Measurements from ENCODE around the gene MGAT5B.

DNA sequence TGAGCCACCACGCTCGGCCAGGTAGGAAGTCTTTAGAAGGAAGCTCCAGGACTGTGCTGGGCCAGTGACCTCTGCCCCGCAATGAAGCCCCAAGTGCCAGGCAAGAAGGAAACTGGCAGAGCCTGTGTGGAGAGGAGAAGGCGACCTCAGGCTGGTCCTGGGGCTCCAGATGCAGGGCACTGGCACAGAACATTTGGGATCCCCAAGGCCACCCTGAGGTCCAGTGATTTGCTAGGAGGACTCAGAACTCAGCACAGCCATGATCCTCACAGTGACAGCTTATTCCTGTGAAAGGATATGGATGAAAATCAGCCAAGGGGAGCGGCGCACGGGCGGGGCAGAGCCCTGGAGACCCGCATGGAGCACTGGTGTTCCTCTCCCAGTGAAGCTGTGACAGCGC, 24.1 kb downstream of the MGAT5B start:
- TF ChIP-seq POLR2AphosphoS5 (IDR thresholded peaks at IDR 0.05; ENCODE audit: low read depth, low read length) (no peak), RAD21 (IDR thresholded peaks at IDR 0.05; ENCODE audit: low read depth) (no peak), POLR2A (IDR thresholded peaks at IDR 0.05; ENCODE audit: borderline replicate concordance, extremely low read depth, insufficient read depth, insufficient read length) (no peak), FOSL1 (IDR thresholded peaks at IDR 0.05; ENCODE audit: low read depth) (no peak), ZNF274 (IDR thresholded peaks at IDR 0.05; ENCODE audit: low read depth, low read length) (no peak), CEBPB (IDR thresholded peaks at IDR 0.05; ENCODE audit: low read depth) (no peak), EZH2 (IDR thresholded peaks at IDR 0.05) (no peak), SIN3A (IDR thresholded peaks at IDR 0.05; ENCODE audit: low read depth) (no peak), YY1 (IDR thresholded peaks at IDR 0.05; ENCODE audit: extremely low read depth, insufficient replicate concordance, low read depth, low read length) (no peak), ELF1 (IDR thresholded peaks at IDR 0.05; ENCODE audit: borderline replicate concordance, low read depth) (no peak), CBX3 (IDR thresholded peaks at IDR 0.05; ENCODE audit: low read depth) (no peak)
- TF ChIP-seq, protein P1, sequence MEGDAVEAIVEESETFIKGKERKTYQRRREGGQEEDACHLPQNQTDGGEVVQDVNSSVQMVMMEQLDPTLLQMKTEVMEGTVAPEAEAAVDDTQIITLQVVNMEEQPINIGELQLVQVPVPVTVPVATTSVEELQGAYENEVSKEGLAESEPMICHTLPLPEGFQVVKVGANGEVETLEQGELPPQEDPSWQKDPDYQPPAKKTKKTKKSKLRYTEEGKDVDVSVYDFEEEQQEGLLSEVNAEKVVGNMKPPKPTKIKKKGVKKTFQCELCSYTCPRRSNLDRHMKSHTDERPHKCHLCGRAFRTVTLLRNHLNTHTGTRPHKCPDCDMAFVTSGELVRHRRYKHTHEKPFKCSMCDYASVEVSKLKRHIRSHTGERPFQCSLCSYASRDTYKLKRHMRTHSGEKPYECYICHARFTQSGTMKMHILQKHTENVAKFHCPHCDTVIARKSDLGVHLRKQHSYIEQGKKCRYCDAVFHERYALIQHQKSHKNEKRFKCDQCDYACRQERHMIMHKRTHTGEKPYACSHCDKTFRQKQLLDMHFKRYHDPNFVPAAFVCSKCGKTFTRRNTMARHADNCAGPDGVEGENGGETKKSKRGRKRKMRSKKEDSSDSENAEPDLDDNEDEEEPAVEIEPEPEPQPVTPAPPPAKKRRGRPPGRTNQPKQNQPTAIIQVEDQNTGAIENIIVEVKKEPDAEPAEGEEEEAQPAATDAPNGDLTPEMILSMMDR (IDR thresholded peaks at IDR 0.05 in 2 of 3, conservative IDR thresholded peaks at IDR 0.05 in 1 of 3; ENCODE audit: borderline replicate concordance in 1 of 3, insufficient read depth in 1 of 3, low read depth in 2 of 3, low read length in 2 of 3) = no peak
- TF ChIP-seq, protein P2, sequence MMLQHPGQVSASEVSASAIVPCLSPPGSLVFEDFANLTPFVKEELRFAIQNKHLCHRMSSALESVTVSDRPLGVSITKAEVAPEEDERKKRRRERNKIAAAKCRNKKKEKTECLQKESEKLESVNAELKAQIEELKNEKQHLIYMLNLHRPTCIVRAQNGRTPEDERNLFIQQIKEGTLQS (IDR thresholded peaks at IDR 0.05) = no peak
- TF ChIP-seq, protein P3, sequence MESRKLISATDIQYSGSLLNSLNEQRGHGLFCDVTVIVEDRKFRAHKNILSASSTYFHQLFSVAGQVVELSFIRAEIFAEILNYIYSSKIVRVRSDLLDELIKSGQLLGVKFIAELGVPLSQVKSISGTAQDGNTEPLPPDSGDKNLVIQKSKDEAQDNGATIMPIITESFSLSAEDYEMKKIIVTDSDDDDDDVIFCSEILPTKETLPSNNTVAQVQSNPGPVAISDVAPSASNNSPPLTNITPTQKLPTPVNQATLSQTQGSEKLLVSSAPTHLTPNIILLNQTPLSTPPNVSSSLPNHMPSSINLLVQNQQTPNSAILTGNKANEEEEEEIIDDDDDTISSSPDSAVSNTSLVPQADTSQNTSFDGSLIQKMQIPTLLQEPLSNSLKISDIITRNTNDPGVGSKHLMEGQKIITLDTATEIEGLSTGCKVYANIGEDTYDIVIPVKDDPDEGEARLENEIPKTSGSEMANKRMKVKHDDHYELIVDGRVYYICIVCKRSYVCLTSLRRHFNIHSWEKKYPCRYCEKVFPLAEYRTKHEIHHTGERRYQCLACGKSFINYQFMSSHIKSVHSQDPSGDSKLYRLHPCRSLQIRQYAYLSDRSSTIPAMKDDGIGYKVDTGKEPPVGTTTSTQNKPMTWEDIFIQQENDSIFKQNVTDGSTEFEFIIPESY (IDR thresholded peaks at IDR 0.05; ENCODE audit: extremely low read depth, insufficient replicate concordance, low read length) = no peak
